GM12878 (cell line): ENCODE results near the gene CCL2. TPM values are rescaled to one million over a fixed set of nuclear protein-coding genes. Genes with fewer than 3 reads are reported as not detected.

ENCODE experiments used
- ATAC-seq: fragments of 200-7000 bp; cut with Tn5 transposase; 3 replicates; pipeline ENCODE4 v1.9.1; 2020; ENCODE audit warnings: mild to moderate bottlenecking, moderate library complexity
- BruUV-seq: library from RNA; stranded (reverse); fragments of 400-500 nt; replicated peaks from 2 replicates; lab custom pipeline; 2021; lab: Mats Ljungman, UMichigan
- CTCF ChIA-PET: fragments of 300-600 bp; sonication (Branson Sonifier 250); formaldehyde crosslinking; extraction: SDS; loops from one replicate; lab custom pipeline; 2021; ENCODE audit warnings: inconsistent platforms; lab: Yijun Ruan, JAX
- POLR2A ChIA-PET: fragments of 350-600 bp; formaldehyde crosslinking; extraction: SDS; loops from one replicate; lab custom pipeline; 2021; ENCODE audit warnings: inconsistent platforms; lab: Charles Lee
- RAD21 ChIA-PET: fragments of 300-600 bp; sonication (Branson Sonifier 250); formaldehyde crosslinking; loops from one replicate; lab custom pipeline; 2023; ENCODE audit warnings: antibody characterized with exemption; ENCODE audit not compliant: unreplicated experiment; lab: Charles Lee
- SMC1A ChIA-PET: fragments of 300-600 bp; sonication (Branson Sonifier 250); formaldehyde crosslinking; loops from one replicate; lab custom pipeline; 2023; ENCODE audit not compliant: unreplicated experiment, uncharacterized antibody; lab: Charles Lee
- DNase-seq: peaks from one replicate; pipeline ENCODE4 v3.0.0-alpha.2; 2011; ENCODE audit warnings: low read depth, low spot score
- FAIRE-seq: peaks from 3 replicates; lab custom pipeline; 2011; peaks lifted over from hg19 to GRCh38; lab: Jason Lieb, UNC
- H2AFZ ChIP-seq: 2 replicates; pipeline ENCODE4 v1.6.0; 2011; ENCODE audit warnings: low read depth, low read length, control low read depth; ENCODE audit not compliant: control insufficient read depth
- H3K27ac ChIP-seq: 2 replicates; pipeline ENCODE4 v1.5.1; 2011; ENCODE audit warnings: control low read depth; ENCODE audit not compliant: control insufficient read depth, insufficient read depth
- H3K27me3 ChIP-seq, 2 experiments: replicated peaks in 1 of 2; 2 replicates each; pipeline versions ENCODE4 v1.6.0 to v1.6.1; 2011; ENCODE audit warnings: low read length in 1 of 2; ENCODE audit not compliant: control insufficient read depth in 2 of 2, insufficient read depth in 2 of 2
- H3K36me3 ChIP-seq, 2 experiments: 2 replicates each; pipeline ENCODE4 v1.5.1; 2011; ENCODE audit warnings: low read length in 1 of 2; ENCODE audit not compliant: control insufficient read depth in 2 of 2, insufficient read depth in 2 of 2
- H3K4me1 ChIP-seq: 2 replicates; pipeline ENCODE4 v1.6.1; 2011; ENCODE audit warnings: mild to moderate bottlenecking, low read length, moderate library complexity, mixed read lengths; ENCODE audit not compliant: control insufficient read depth, insufficient read depth
- H3K4me2 ChIP-seq: 2 replicates; pipeline ENCODE4 v1.6.0; 2011; ENCODE audit warnings: control low read depth; ENCODE audit not compliant: control insufficient read depth, insufficient read depth
- H3K4me3 ChIP-seq: fragments of 200-600 bp; sonication (generic); 2 replicates; pipeline ENCODE4 v1.5.1; 2016
- H3K79me2 ChIP-seq: 2 replicates; pipeline ENCODE4 v1.6.0; 2011; ENCODE audit warnings: low read length; ENCODE audit not compliant: control insufficient read depth, insufficient read depth
- H3K9ac ChIP-seq: 2 replicates; pipeline ENCODE4 v1.8.0; 2011; ENCODE audit warnings: low read length, control low read depth, mixed read lengths; ENCODE audit not compliant: control insufficient read depth, insufficient read depth
- H3K9me3 ChIP-seq: replicated peaks from 3 replicates; pipeline ENCODE4 v1.5.1; 2011; ENCODE audit warnings: mild to moderate bottlenecking, low read length; ENCODE audit not compliant: control insufficient read depth, insufficient read depth
- H4K20me1 ChIP-seq: 2 replicates; pipeline ENCODE4 v1.6.0; 2011; ENCODE audit not compliant: control insufficient read depth, insufficient read depth
- ATF3 ChIP-seq: IDR thresholded peaks from 2 replicates; pipeline ENCODE4 v1.6.1; 2011; ENCODE audit warnings: low read depth, mild to moderate bottlenecking, low read length, moderate library complexity, borderline replicate concordance; ENCODE audit errors: extremely low read depth
- CBX5 ChIP-seq: sonication (generic); IDR thresholded peaks from 2 replicates; pipeline ENCODE4 v1.6.1; 2016; ENCODE audit warnings: low read depth, moderate library complexity, mild to moderate bottlenecking, inconsistent platforms
- HCFC1 ChIP-seq: fragments of 150-350 bp; IDR thresholded peaks from 2 replicates; pipeline ENCODE4 v1.6.1; 2014; ENCODE audit warnings: low read length
- MYC ChIP-seq: IDR thresholded peaks from 2 replicates; pipeline ENCODE4 v1.6.1; 2011; ENCODE audit warnings: mild to moderate bottlenecking, low read length, moderate library complexity, inconsistent platforms; ENCODE audit not compliant: insufficient read depth, insufficient replicate concordance, insufficient read length, severe bottlenecking
- NR2C1 ChIP-seq: fragments of 450-650 bp; IDR thresholded peaks from 2 replicates; pipeline ENCODE4 v1.6.1; 2017; ENCODE audit warnings: antibody characterized with exemption, mild to moderate bottlenecking, moderate library complexity
- PAX5 ChIP-seq: IDR thresholded peaks from 2 replicates; pipeline ENCODE4 v1.6.1; 2011; ENCODE audit warnings: low read depth, low read length, borderline replicate concordance
- RUNX3 ChIP-seq: IDR thresholded peaks from 2 replicates; pipeline ENCODE4 v1.6.1; 2012; ENCODE audit warnings: low read length, inconsistent platforms
- SMAD1 ChIP-seq: fragments of 450-650 bp; IDR thresholded peaks from 2 replicates; pipeline ENCODE4 v1.6.1; 2018; ENCODE audit warnings: mild to moderate bottlenecking, low read depth; ENCODE audit not compliant: partially characterized antibody
- SMAD5 ChIP-seq: IDR thresholded peaks from 2 replicates; pipeline ENCODE4 v1.6.1; 2016; ENCODE audit warnings: antibody characterized with exemption, low read depth
- TAF1 ChIP-seq: IDR thresholded peaks from 2 replicates; pipeline ENCODE4 v1.6.1; 2011; ENCODE audit warnings: mild to moderate bottlenecking, low read depth, low read length, borderline replicate concordance
- TCF3 ChIP-seq: IDR thresholded peaks from 2 replicates; pipeline ENCODE4 v1.6.1; 2012; ENCODE audit warnings: low read depth, mild to moderate bottlenecking, low read length, borderline replicate concordance; ENCODE audit not compliant: insufficient read depth
- WGBS: methylation state at CpG from one replicate; pipeline ENCODE4 v1.1.6; 2016; ENCODE audit warnings: low lambda C conversion rate; ENCODE audit not compliant: insufficient replicate concordance, insufficient coverage; ENCODE audit errors: missing lambda C conversion rate; 5-methylcytosine and 5-hydroxymethylcytosine counted together
- in situ Hi-C: fragments of 300-500 bp; cut with MboI; formaldehyde crosslinking; loops from 9 replicates; pipeline ENCODE4 v1.14.3; 2018; ENCODE audit warnings: mixed read lengths
- intact Hi-C: fragments of 100-400 bp; cut with micrococcal nuclease; formaldehyde crosslinking; loops from one replicate; pipeline ENCODE4 v1.14.2; 2022; ENCODE audit not compliant: unreplicated experiment
- polyA plus RNA-seq, 11 experiments: library from polyadenylated mRNA; depleted of rRNA in 4 of 11; unstranded in 6 of 11; stranded (reverse) in 5 of 11; fragments of >200 nt; fragmentation: Nextera tagmentation in 4 of 11; fragmentation: Illumina TruSeq in 1 of 11; extraction: Ambion mirVana in 4 of 11; extraction: Trizol in 1 of 11; gene quantifications; 1 replicate in 1 of 11; 2 replicates in 10 of 11; pipeline versions ENCODE4 v1.2.1 to v1.2.3, GENCODE V29; 2011 to 2016; ENCODE audit warnings: inconsistent platforms in 2 of 11, missing spikeins in 2 of 11, low read depth in 1 of 11
- total RNA-seq, 4 experiments: library from RNA; depleted of rRNA in 3 of 4; stranded (reverse); fragments of >200 nt in 3 of 4; fragmentation: Illumina TruSeq in 1 of 4; extraction: Trizol in 1 of 4; gene quantifications; 2 replicates each; pipeline versions ENCODE4 v1.2.1 to v1.2.3, GENCODE V29; 2013 to 2021

CCL2 gene
- total and polyA plus RNA-seq, 10 of the 15 experiments (the other 5 are each of a cell fraction or from before 2014, with no cell fraction given) = 0.16 to 0.18 TPM; not detected in 8

GRCh38 chr17:34305061-34305460 lies 50.0 kb downstream of the CCL2 start:
- Histone ChIP-seq H3K36me3 (no peaks in the 10 kb centered on the region), H4K20me1 (no peaks in the 10 kb centered on the region), H3K79me2 (no peaks in the 10 kb centered on the region), H3K9ac (no peak overlapping the region), H3K4me2 (no peak overlapping the region)
- FAIRE-seq = no peak
- POLR2A ChIA-PET = no interaction called here
- no peak for TF ChIP-seq NR2C1
- TF ChIP-seq PAX5 = no peak
- no peak for TF ChIP-seq CBX5
- TF ChIP-seq SMAD5 = no peak
- no peak for TF ChIP-seq ATF3
- no peak for TF ChIP-seq TAF1
- no peak for TF ChIP-seq HCFC1
- TF ChIP-seq RUNX3 = no peak
- TF ChIP-seq TCF3 = no peak
- no peak for TF ChIP-seq SMAD1
- TF ChIP-seq MYC = no peak
- TF ChIP-seq, all 136 proteins: peak for 0
- no peaks in the 10 kb centered on the region for H3K9me3 ChIP-seq
- peaks cover 0 to 4% of the 10 kb centered on the region in 2 experiments; a peak in 3 of 4 replicates for H3K27me3 ChIP-seq
- WGBS = 17% methylated on average over 4 of the region's 4 CpGs
- RAD21 ChIA-PET = no interaction called here
- in situ Hi-C loops (no loop called here), intact Hi-C loops (no loop called here)
- SMC1A ChIA-PET = interaction anchor here (1.1 kb wide), 1 partner anchor 104 kb away, joined by 3 read pairs; no protein-coding TSS in a partner anchor
- CTCF ChIA-PET = interaction anchor here (0.8 to 1.0 kb wide), 2 partner anchors 57 to 104 kb away, joined by 5 read pairs; no protein-coding TSS in a partner anchor
- ATAC-seq = no peak
- BruUV-seq = no TSS peak
- no peak for DNase-seq
- no peak overlapping the region for H3K27ac ChIP-seq
- no peaks in the 10 kb centered on the region; the same call in 1 of the 2 replicates for H3K4me1 ChIP-seq
- H3K4me3 ChIP-seq = no peak overlapping the region
- no peak overlapping the region for H2AFZ ChIP-seq
